Activated T-helper 1 cell treated with Interleukin-2 at 50 U/mL for 16 hours (primary cell): ENCODE results near the gene EQTN.
"Not testable (repeated sequence)": the region's sequence is repeated elsewhere in the genome, so short reads cannot be mapped to it uniquely, and the experiment has no call there.

Source experiments
- DNase-seq: peaks from one replicate; pipeline ENCODE4 v3.0.0-alpha.2; 2020; ENCODE audit warnings: low read depth

EQTN gene

GRCh38 chr9:27292659-27293405 is 4.1 kb downstream of the EQTN start:
- no peak for DNase-seq

GRCh38 chr9:27291292-27291691 is 5.7 kb downstream of the EQTN start:
- no peak for DNase-seq

- no peak for DNase-seq
These were observed 14.7 kb downstream of the EQTN start for GRCh38 chr9:27282269-27282668.

GRCh38 chr9:27280860-27281259 is 16.1 kb downstream of the EQTN start:
- DNase-seq, result no peak

GRCh38 chr9:27280249-27280648 is 16.7 kb downstream of the EQTN start:
- DNase-seq, result no peak

GRCh38 chr9:27279611-27280010 is 17.3 kb downstream of the EQTN start:
- no peak for DNase-seq

GRCh38 chr9:27278374-27278773 is 18.6 kb downstream of the EQTN start:
- DNase-seq, result no peak

GRCh38 chr9:27276193-27277030 is 20.5 kb downstream of the EQTN start:
- no peak for DNase-seq

GRCh38 chr9:27273186-27273585 is 23.8 kb downstream of the EQTN start:
- no peak for DNase-seq

- no peak for DNase-seq
These were observed 24.8 kb downstream of the EQTN start for GRCh38 chr9:27272103-27272502.

GRCh38 chr9:27261517-27262211 is 35.3 kb downstream of the EQTN start:
- DNase-seq, result no peak

- no peak for DNase-seq
These were observed 36.0 kb downstream of the EQTN start for GRCh38 chr9:27260789-27261516.

- no peak for DNase-seq
These were observed 38.3 kb downstream of the EQTN start for GRCh38 chr9:27258662-27259061.

- DNase-seq, result no peak
These were observed 48.2 kb downstream of the EQTN start for GRCh38 chr9:27248702-27249101.

GRCh38 chr9:27247756-27248155 is 49.2 kb downstream of the EQTN start:
- no peak for DNase-seq

GRCh38 chr9:27239648-27240047 is 57.3 kb downstream of the EQTN start:
- DNase-seq, result not testable (repeated sequence)
